HEK293T (cell line): ENCODE data around the gene RSRC1.

Source experiments
- CTCF ChIA-PET: fragments of 350-600 bp; formaldehyde crosslinking; extraction: SDS; loops from one replicate; lab custom pipeline; 2021; ENCODE audit warnings: antibody characterized with exemption, inconsistent platforms; lab: Yijun Ruan, JAX
- POLR2A ChIA-PET: fragments of 350-600 bp; formaldehyde crosslinking; extraction: SDS; loops from one replicate; lab custom pipeline; 2020; ENCODE audit warnings: antibody characterized with exemption, inconsistent platforms; lab: Yijun Ruan, JAX
- DNase-seq: peaks from one replicate; pipeline ENCODE4 v3.0.0; 2012; ENCODE audit warnings: mixed read lengths; ENCODE audit errors: extremely low spot score
- ARNT ChIP-seq: fragments of 450-650 bp; IDR thresholded peaks from 2 replicates; pipeline ENCODE4 v1.6.1; 2017; ENCODE audit warnings: mild to moderate bottlenecking
- BHLHE40 ChIP-seq: fragments of 450-650 bp; IDR thresholded peaks from 2 replicates; pipeline ENCODE4 v1.6.1; 2016; ENCODE audit warnings: mild to moderate bottlenecking, moderate library complexity, borderline replicate concordance
- CTBP1 ChIP-seq: fragments of 450-650 bp; IDR thresholded peaks from 2 replicates; pipeline ENCODE4 v1.6.1; 2016; ENCODE audit warnings: borderline replicate concordance
- ELF4 ChIP-seq: fragments of 450-650 bp; IDR thresholded peaks from 2 replicates; pipeline ENCODE4 v1.6.1; 2017; ENCODE audit warnings: antibody characterized with exemption
- FOXA1 ChIP-seq: fragments of 450-650 bp; IDR thresholded peaks from 2 replicates; pipeline ENCODE4 v1.6.1; 2016; ENCODE audit warnings: mild to moderate bottlenecking
- FOXK2 ChIP-seq: fragments of 450-650 bp; IDR thresholded peaks from 2 replicates; pipeline ENCODE4 v1.6.1; 2016; ENCODE audit warnings: mild to moderate bottlenecking
- FOXM1 ChIP-seq: fragments of 450-650 bp; IDR thresholded peaks from 2 replicates; pipeline ENCODE4 v1.6.1; 2017; ENCODE audit warnings: mild to moderate bottlenecking, borderline replicate concordance
- HDGF ChIP-seq: fragments of 450-650 bp; IDR thresholded peaks from 2 replicates; pipeline ENCODE4 v1.6.1; 2017; ENCODE audit warnings: antibody characterized with exemption, borderline replicate concordance
- L3MBTL2 ChIP-seq: fragments of 450-650 bp; conservative IDR thresholded peaks from 2 replicates; pipeline ENCODE4 v1.6.1; 2016; ENCODE audit warnings: mild to moderate bottlenecking
- LEF1 ChIP-seq: fragments of 450-650 bp; IDR thresholded peaks from 2 replicates; pipeline ENCODE4 v1.6.1; 2017; ENCODE audit warnings: mild to moderate bottlenecking, borderline replicate concordance
- NFRKB ChIP-seq: fragments of 450-650 bp; IDR thresholded peaks from 2 replicates; pipeline ENCODE4 v1.6.1; 2016; ENCODE audit warnings: mild to moderate bottlenecking, moderate library complexity
- SP1 ChIP-seq: fragments of 450-650 bp; IDR thresholded peaks from 2 replicates; pipeline ENCODE4 v1.6.1; 2017
- SUZ12 ChIP-seq: fragments of 450-650 bp; IDR thresholded peaks from 2 replicates; pipeline ENCODE4 v1.6.1; 2016; ENCODE audit warnings: mild to moderate bottlenecking
- TARDBP ChIP-seq: fragments of 450-650 bp; IDR thresholded peaks from 2 replicates; pipeline ENCODE4 v1.6.1; 2016
- ZNF384 ChIP-seq: fragments of 450-650 bp; IDR thresholded peaks from 2 replicates; pipeline ENCODE4 v1.6.1; 2016
- TF ChIP-seq, protein P1 (sequence below): fragments of 450-650 bp; IDR thresholded peaks from 2 replicates; pipeline ENCODE4 v1.6.1; 2016

Gene RSRC1

GRCh38 chr3:158568784-158569183 is 458.9 kb downstream of the RSRC1 start:
- no peak for DNase-seq
- ChIA-PET POLR2A (interaction anchor here (1.7 kb wide), 1 partner anchor 76 kb away, joined by 3 read pairs; the partner anchor contains the start of gene GFM1), CTCF (no interaction called here)
- TF ChIP-seq FOXK2 (no peak), CTBP1 (no peak), SP1 (no peak), HDGF (no peak), FOXA1 (no peak), ZNF384 (no peak), ELF4 (no peak), TARDBP (no peak), ARNT (no peak), SUZ12 (no peak), L3MBTL2 (no peak), BHLHE40 (no peak), FOXM1 (no peak), LEF1 (no peak)
- TF ChIP-seq, protein P1, sequence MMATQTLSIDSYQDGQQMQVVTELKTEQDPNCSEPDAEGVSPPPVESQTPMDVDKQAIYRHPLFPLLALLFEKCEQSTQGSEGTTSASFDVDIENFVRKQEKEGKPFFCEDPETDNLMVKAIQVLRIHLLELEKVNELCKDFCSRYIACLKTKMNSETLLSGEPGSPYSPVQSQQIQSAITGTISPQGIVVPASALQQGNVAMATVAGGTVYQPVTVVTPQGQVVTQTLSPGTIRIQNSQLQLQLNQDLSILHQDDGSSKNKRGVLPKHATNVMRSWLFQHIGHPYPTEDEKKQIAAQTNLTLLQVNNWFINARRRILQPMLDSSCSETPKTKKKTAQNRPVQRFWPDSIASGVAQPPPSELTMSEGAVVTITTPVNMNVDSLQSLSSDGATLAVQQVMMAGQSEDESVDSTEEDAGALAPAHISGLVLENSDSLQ, result no peak

- no peak for TF ChIP-seq FOXM1
- TF ChIP-seq ARNT, result no peak
- no peak for TF ChIP-seq FOXK2
- TF ChIP-seq SP1, result no peak
- TF ChIP-seq HDGF, result no peak
- no peak for TF ChIP-seq SUZ12
- no peak for TF ChIP-seq ELF4
- no peak for TF ChIP-seq FOXA1
- no peak for TF ChIP-seq ZNF384
- TF ChIP-seq L3MBTL2, result no peak
- TF ChIP-seq CTBP1, result no peak
- no peak for TF ChIP-seq NFRKB
- no peak for TF ChIP-seq BHLHE40
- no peak for TF ChIP-seq LEF1
- no peak for DNase-seq
- ChIA-PET CTCF (no interaction called here), POLR2A (interaction anchor here (1.7 kb wide), 1 partner anchor 75 kb away, joined by 3 read pairs; the partner anchor contains the start of gene GFM1)
Measured at GRCh38 chr3:158569794-158570193, 459.9 kb downstream of the RSRC1 start.

DNA sequence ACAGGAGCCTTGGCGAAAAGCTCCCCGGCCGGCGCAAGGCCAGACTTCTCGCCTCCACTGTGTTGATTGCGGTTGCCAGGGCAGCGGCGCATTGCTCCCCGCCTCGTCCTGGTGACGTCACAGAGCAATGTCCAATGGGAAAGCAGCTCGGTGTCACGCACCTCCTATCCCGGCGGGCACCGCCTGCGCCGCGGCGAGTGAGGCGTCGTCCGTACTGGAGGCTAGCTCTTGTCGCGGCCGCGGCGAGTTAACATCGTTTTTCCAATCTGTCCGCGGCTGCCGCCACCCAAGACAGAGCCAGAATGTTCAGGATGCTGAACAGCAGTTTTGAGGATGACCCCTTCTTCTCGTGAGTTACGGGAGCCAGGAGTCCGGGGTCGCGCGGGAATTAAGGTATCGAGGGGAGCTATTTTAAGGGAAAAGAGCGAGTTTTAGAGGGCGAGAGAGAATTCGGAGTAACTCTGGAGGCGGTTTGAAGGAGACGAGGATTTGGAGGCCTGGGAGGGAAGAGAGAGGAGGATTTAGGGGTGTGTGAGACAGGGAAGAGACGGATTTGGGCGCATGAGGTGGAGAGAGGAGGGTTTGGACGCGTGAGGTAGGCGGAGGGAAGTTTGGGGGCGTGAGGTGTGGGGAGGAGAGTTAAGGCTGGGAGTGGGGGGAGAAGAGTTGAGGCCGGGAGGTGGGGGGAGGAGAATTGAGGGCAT is 461.3 kb downstream of the RSRC1 start, which contains the start of gene MLF1:
MLF1 (plus strand) TSS at position 196 of the 704 bp plus-strand sequence; CDS start at position 303, 107 bp downstream.
- ChIA-PET POLR2A (interaction anchor here (0.6 to 1.3 kb wide), 4 partner anchors 9 to 1411 kb away, joined by 3 read pairs; partner anchors contain the start of gene GFM1), CTCF (no interaction called here)
- TF ChIP-seq, protein P1, result no peak
- TF ChIP-seq ARNT (peak; percentile 29; the same call in 1 of the 2 replicates), CTBP1 (no peak), L3MBTL2 (peak; percentile 100)
- DNase-seq, result peak; percentile 98

GRCh38 chr3:158571969-158572765 is 462.3 kb downstream of the RSRC1 start:
- ChIA-PET CTCF (no interaction called here), POLR2A (no interaction called here)
- DNase-seq, result no peak
- TF ChIP-seq L3MBTL2 (peak; percentile 55; the same call in 1 of the 2 replicates), TARDBP (no peak), SP1 (no peak)
- TF ChIP-seq, protein P1, result no peak

GRCh38 chr3:158572766-158573060 is 462.8 kb downstream of the RSRC1 start:
- no peak for TF ChIP-seq BHLHE40
- TF ChIP-seq FOXK2, result no peak
- no peak for TF ChIP-seq HDGF
- no peak for TF ChIP-seq NFRKB
- TF ChIP-seq TARDBP, result no peak
- TF ChIP-seq, protein P1, result no peak
- TF ChIP-seq SUZ12, result no peak
- no peak for TF ChIP-seq L3MBTL2
- no peak for TF ChIP-seq SP1
- TF ChIP-seq FOXA1, result no peak
- no peak for TF ChIP-seq ARNT
- no peak for TF ChIP-seq FOXM1
- no peak for TF ChIP-seq CTBP1
- TF ChIP-seq ELF4, result no peak
- TF ChIP-seq ZNF384, result no peak
- no peak for TF ChIP-seq LEF1
- CTCF ChIA-PET, result no interaction called here
- POLR2A ChIA-PET, result no interaction called here
- DNase-seq, result no peak
